Left ventricle myocardium inferior (tissue), 1 donor: ENCODE results near the gene CDK5R1. TPM values are rescaled to one million over a fixed set of nuclear protein-coding genes. Genes with fewer than 3 reads are reported as not detected.

Experiments used
- DNase-seq: peaks from one replicate; pipeline ENCODE4 v3.0.0-alpha.2; 2020
- H3K27ac ChIP-seq: fragments of 200-600 bp; replicated peaks from 2 replicates; pipeline ENCODE4 v1.8.0; 2021
- H3K27me3 ChIP-seq: fragments of 200-600 bp; 2 replicates; pipeline ENCODE4 v1.8.0; 2021; ENCODE audit warnings: low read depth
- H3K36me3 ChIP-seq: fragments of 200-600 bp; 2 replicates; pipeline ENCODE4 v1.8.0; 2021
- H3K4me1 ChIP-seq: fragments of 200-600 bp; 2 replicates; pipeline ENCODE4 v1.8.0; 2021
- H3K4me3 ChIP-seq: fragments of 200-600 bp; 2 replicates; pipeline ENCODE4 v1.8.0; 2021; ENCODE audit warnings: mild to moderate bottlenecking, moderate library complexity
- H3K9me3 ChIP-seq: fragments of 200-600 bp; replicated peaks from 2 replicates; pipeline ENCODE4 v1.8.0; 2021
- CTCF ChIP-seq: fragments of 200-600 bp; IDR thresholded peaks from 2 replicates; pipeline ENCODE4 v1.8.0; 2021; ENCODE audit warnings: antibody characterized with exemption, mild to moderate bottlenecking, borderline replicate concordance
- intact Hi-C: fragments of 100-400 bp; cut with micrococcal nuclease; formaldehyde crosslinking; loops from one replicate; pipeline ENCODE4 v1.11.0; 2022
- total RNA-seq: library from RNA; stranded (reverse); fragmentation: NEBNext Ultra II Directional; extraction: Animal tissue kit (Norgen Biotek cat#: 25700); gene quantifications from one replicate; pipeline ENCODE4 v1.2.1, GENCODE V29; 2021
- donor health status: DM: no; HTN: yes; CAD: no; lungs with severe emphysema.

Gene CDK5R1
- total RNA-seq, 1 donor from 2014 or later, result 1.5 TPM

GRCh38 chr17:32525122-32525521, 38.3 kb downstream of the CDK5R1 start:
- no peak overlapping the region for H3K4me3 ChIP-seq
- no peaks in the 10 kb centered on the region for H3K9me3 ChIP-seq
- no peaks in the 10 kb centered on the region for H3K36me3 ChIP-seq
- peaks cover 19% of the 10 kb centered on the region for H3K4me1 ChIP-seq
- intact Hi-C loops, result no loop called here
- no peak for DNase-seq
- H3K27me3 ChIP-seq, result no peaks in the 10 kb centered on the region
- TF ChIP-seq CTCF, result no peak
- H3K27ac ChIP-seq, result no peak overlapping the region

- H3K9me3 ChIP-seq, result no peaks in the 10 kb centered on the region
- no peaks in the 10 kb centered on the region for H3K27me3 ChIP-seq
- no peaks in the 10 kb centered on the region for H3K36me3 ChIP-seq
- no peak for TF ChIP-seq CTCF
- H3K4me1 ChIP-seq, result peaks cover 11% of the 10 kb centered on the region
- no peak overlapping the region for H3K4me3 ChIP-seq
- no peak for DNase-seq
- intact Hi-C loops, result no loop called here
- no peak overlapping the region for H3K27ac ChIP-seq
These were observed 40.4 kb downstream of the CDK5R1 start for GRCh38 chr17:32527146-32527545.

- H3K9me3 ChIP-seq, result no peaks in the 10 kb centered on the region
- H3K4me1 ChIP-seq, result peaks cover 11% of the 10 kb centered on the region
- intact Hi-C loops, result no loop called here
- H3K27me3 ChIP-seq, result no peaks in the 10 kb centered on the region
- TF ChIP-seq CTCF, result no peak
- no peak overlapping the region for H3K27ac ChIP-seq
- H3K36me3 ChIP-seq, result no peaks in the 10 kb centered on the region
- no peak overlapping the region for H3K4me3 ChIP-seq
- DNase-seq, result no peak
These were observed 42.0 kb downstream of the CDK5R1 start for GRCh38 chr17:32528825-32529224.

- no peaks in the 10 kb centered on the region for H3K27me3 ChIP-seq
- intact Hi-C loops, result no loop called here
- DNase-seq, result no peak
- H3K4me3 ChIP-seq, result no peak overlapping the region
- no peaks in the 10 kb centered on the region for H3K36me3 ChIP-seq
- H3K27ac ChIP-seq, result no peak overlapping the region
- no peaks in the 10 kb centered on the region for H3K9me3 ChIP-seq
- TF ChIP-seq CTCF, result no peak
- peaks cover 11% of the 10 kb centered on the region for H3K4me1 ChIP-seq
These were observed 42.8 kb downstream of the CDK5R1 start for GRCh38 chr17:32529604-32530003.

- H3K27ac ChIP-seq, result no peak overlapping the region
- H3K4me3 ChIP-seq, result no peak overlapping the region
- no peaks in the 10 kb centered on the region for H3K36me3 ChIP-seq
- H3K9me3 ChIP-seq, result no peaks in the 10 kb centered on the region
- no peak for TF ChIP-seq CTCF
- H3K27me3 ChIP-seq, result no peaks in the 10 kb centered on the region
- peaks cover 13% of the 10 kb centered on the region for H3K4me1 ChIP-seq
- DNase-seq, result no peak
- intact Hi-C loops, result no loop called here
These were observed 46.5 kb downstream of the CDK5R1 start for GRCh38 chr17:32533296-32533695.
